KOPT-K1 (cell line): ENCODE results near the gene PPM1L.

Source experiments
- H3K27ac ChIP-seq: fragments of 200-600 bp; sonication (generic); 2 replicates; pipeline ENCODE4 v1.5.1; 2016; ENCODE audit warnings: antibody characterized with exemption, mild to moderate bottlenecking, low read depth, low read length; ENCODE audit not compliant: poor library complexity, severe bottlenecking
- H3K36me3 ChIP-seq: fragments of 200-600 bp; sonication (generic); 2 replicates; pipeline ENCODE4 v1.5.1; 2017; ENCODE audit warnings: antibody characterized with exemption, mild to moderate bottlenecking, low read length, moderate library complexity; ENCODE audit not compliant: insufficient read depth
- H3K9me3 ChIP-seq: fragments of 200-600 bp; sonication (generic); 2 replicates; pipeline ENCODE4 v1.5.1; 2017; ENCODE audit warnings: antibody characterized with exemption, low read length, mild to moderate bottlenecking; ENCODE audit not compliant: insufficient read depth, poor library complexity, severe bottlenecking

PPM1L gene

DNA sequence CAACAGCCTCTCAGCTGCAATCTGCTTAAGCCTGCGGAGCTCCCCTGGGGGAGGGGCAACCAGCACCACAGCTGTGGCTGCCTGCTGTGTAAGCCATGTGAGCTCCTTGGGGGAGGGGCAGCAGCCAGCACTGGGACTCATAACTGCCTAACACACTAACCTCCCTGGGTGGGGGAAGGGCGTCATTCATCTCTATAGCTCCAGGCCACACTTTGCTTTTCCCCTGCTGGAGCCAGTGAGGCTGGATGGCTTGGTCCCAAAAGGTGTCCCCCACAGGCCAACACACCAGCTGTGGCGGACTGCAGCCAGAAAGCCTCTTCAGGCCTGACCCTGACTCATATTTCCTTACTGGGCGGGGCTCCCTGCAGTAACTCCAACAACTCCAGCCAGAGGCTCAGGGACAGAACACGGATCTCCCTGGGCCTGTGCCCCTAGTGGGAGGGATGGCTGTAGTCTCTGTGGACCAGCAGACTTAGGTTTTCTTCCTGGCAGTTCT is 129.8 kb downstream of the PPM1L start:
- H3K27ac ChIP-seq = peak overlapping the region; percentile 28

DNA sequence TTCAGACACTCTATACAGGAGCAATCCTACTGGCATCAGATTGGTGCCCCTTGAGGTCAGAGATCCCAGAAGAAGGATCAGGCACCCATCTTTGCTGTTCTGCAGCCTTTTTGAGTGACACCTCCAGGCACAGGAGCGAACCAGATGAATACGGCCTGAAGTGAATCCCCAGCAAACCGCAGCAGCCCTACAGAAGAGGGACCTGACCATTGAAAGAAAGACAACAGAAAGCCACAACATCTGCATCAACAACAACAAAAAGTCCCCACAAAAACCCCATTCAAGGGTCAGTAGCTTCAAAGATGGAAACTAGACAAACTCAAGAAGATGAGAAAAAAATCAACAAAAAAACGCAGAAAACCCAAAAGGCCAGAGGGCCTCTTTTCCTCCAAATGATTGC is 130.4 kb downstream of the PPM1L start:
- no peaks in the 10 kb centered on the region for H3K9me3 ChIP-seq
- H3K27ac ChIP-seq = no peak overlapping the region
- H3K36me3 ChIP-seq = no peaks in the 10 kb centered on the region

More for the DNA sequence above, 129.8 kb downstream of the PPM1L start:
- no peaks in the 10 kb centered on the region for H3K36me3 ChIP-seq
- no peaks in the 10 kb centered on the region for H3K9me3 ChIP-seq

DNA sequence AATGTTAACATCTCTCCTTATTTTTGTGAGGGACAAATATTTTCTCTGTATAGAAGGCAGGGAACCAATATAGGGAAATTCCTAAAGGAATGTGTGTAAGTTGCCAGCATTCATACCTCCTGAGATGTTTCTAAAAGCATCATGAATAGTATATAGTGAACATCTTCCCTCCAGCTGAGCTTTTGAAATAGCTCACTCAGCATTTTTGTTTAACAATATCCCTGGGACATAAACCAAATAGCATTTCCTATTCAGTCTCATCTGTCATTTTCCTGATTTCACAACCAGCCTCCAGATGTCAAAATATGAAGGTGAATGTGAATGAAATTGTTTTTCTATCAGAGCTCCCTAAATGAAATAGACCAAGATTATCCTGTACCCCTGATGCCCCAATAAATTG is 137.2 kb downstream of the PPM1L start:
- Histone ChIP-seq H3K36me3 (no peaks in the 10 kb centered on the region), H3K9me3 (no peaks in the 10 kb centered on the region), H3K27ac (no peak overlapping the region)

DNA sequence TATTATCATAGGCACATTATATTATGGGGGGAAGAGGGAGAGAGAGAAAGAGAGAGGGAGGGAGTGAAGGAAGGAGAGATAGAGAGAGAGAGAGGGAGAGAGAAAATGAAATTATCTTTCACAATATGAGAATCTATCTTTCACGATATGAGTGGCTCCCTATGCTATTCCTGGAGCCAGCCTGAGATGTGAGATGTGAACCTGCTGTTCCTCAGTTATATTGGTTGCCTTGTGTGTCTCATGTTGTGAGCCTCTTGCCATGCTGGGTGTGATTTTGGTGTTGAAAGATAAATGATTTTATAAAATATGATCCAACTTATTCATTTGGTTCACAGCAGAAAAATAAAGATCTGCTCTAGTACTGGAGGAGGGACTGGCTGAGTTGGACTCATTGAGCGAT is 148.7 kb downstream of the PPM1L start:
- H3K27ac ChIP-seq = no peak overlapping the region
- H3K9me3 ChIP-seq = peaks cover 4% of the 10 kb centered on the region

DNA sequence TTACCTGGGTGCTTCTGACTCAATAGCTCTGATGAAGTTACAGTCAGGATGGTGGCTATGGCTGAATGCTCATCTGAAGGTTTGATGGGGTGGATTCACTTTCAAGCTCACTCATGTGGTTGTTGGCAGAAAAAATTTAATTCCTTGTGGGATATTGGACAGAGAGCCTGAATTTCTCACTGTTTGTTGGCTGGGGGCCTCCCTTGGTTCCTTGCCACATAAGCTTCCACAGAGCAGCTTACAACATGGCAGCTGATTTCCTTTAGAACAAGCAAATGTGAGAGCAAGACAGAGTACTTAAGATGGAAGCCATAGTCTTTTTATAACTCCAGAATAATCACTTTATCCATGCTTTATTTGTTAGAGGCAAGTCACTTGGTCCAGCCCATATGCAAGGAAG is 150.6 kb downstream of the PPM1L start:
- H3K27ac ChIP-seq = no peak overlapping the region
- no peaks in the 10 kb centered on the region for H3K36me3 ChIP-seq
- peaks cover 4% of the 10 kb centered on the region for H3K9me3 ChIP-seq

More for the DNA sequence above, 148.7 kb downstream of the PPM1L start:
- no peaks in the 10 kb centered on the region for H3K36me3 ChIP-seq

GRCh38 chr3:160909917-160910316 is 153.9 kb downstream of the PPM1L start:
- Histone ChIP-seq H3K36me3 (no peaks in the 10 kb centered on the region), H3K27ac (no peak overlapping the region), H3K9me3 (peaks cover 4% of the 10 kb centered on the region)

DNA sequence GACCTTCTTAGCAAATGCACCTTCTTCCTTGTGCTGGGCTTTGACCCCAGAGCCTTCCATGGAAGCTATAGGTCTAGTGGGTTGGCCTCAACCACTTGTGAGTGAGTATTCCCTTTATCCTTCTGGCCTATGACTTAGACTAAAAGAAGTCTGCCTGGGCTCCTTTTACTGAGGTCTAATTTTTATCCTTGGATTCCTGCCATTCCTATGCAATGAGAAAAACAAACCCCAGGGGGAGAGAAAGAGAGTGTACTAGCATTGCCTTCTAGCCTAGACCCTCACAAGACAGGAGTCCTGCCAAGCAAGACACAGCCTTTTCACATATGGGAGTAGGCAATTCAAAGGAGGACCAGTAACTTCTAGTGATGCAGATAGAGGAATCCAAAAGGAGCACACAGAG is 155.4 kb downstream of the PPM1L start:
- Histone ChIP-seq H3K36me3 (no peaks in the 10 kb centered on the region), H3K9me3 (peaks cover 4% of the 10 kb centered on the region), H3K27ac (no peak overlapping the region)

DNA sequence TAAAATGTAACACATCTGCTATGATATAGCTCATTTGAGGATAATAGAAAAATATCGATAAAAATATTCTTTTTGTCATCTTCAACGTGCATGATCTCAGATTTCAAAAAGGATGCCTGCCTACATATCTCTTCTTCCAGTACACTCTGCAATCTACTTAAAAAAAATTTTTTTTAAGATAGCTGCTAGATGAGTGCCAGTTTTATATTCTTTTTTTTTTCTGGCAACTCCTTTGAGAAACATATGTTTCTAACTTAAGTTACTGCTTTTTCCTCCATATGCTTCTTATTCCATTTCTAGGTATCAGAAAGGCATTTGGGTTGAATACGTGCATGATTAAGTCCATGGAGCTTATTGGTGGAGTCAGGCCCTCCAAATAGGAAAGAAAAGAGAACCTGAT is 160.4 kb downstream of the PPM1L start:
- no peaks in the 10 kb centered on the region for H3K36me3 ChIP-seq
- H3K27ac ChIP-seq = no peak overlapping the region
- no peaks in the 10 kb centered on the region for H3K9me3 ChIP-seq

DNA sequence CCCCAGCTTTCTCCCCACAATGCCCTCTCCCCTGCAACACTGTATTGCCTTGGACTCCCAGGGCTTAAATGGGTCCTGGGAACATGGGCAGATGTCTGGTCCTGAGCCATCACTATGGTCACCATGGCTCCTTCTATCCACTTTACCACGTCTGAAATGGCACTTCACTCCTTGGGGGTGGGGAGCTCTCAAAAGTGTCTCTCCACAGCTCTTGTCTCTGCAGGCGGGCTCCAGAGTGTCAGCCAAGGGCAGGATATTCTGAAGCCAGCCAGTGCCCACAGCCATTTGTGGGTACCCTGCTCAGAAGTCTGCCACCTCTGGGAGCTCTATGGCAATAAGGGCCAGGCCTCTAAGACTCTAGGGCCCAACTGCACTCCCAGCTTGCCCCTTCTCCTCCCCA is 163.9 kb downstream of the PPM1L start:
- H3K36me3 ChIP-seq = no peaks in the 10 kb centered on the region
- no peak overlapping the region for H3K27ac ChIP-seq
- H3K9me3 ChIP-seq = no peaks in the 10 kb centered on the region

DNA sequence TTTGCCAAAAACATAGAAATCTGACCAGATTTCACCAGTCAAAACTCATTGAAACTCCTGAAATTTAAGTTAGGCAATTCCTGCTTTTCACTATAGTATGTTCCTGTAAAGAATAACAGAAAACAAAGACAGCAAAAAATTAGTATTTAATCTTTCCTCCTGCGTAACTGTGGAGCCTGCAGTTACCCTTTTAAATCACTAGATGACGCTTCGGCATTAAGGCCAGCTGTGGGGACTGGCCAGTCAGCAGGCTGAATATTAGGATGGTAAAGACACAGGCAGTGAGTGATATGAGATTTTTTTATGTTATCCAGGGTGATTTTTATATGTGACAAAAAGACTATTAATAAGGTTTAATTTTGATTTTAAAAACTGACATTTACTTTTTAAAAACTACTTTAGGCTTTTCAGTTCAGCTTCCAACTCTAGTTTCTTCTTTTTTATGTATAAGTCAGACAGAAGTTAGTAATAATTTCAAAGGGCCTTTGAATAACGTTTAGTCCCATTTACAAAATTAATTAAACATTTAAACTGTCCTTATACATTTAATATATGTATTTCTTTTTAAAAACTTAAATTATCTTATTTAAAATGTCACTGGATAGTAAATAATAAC is 165.1 kb downstream of the PPM1L start:
- no peaks in the 10 kb centered on the region for H3K9me3 ChIP-seq
- no peaks in the 10 kb centered on the region for H3K36me3 ChIP-seq
- H3K27ac ChIP-seq = no peak overlapping the region

GRCh38 chr3:160924776-160925175 is 168.7 kb downstream of the PPM1L start:
- H3K9me3 ChIP-seq = no peaks in the 10 kb centered on the region
- no peaks in the 10 kb centered on the region for H3K36me3 ChIP-seq
- no peak overlapping the region for H3K27ac ChIP-seq

GRCh38 chr3:160927620-160928019 is 171.6 kb downstream of the PPM1L start:
- H3K9me3 ChIP-seq = no peaks in the 10 kb centered on the region
- no peaks in the 10 kb centered on the region for H3K36me3 ChIP-seq
- no peak overlapping the region for H3K27ac ChIP-seq

DNA sequence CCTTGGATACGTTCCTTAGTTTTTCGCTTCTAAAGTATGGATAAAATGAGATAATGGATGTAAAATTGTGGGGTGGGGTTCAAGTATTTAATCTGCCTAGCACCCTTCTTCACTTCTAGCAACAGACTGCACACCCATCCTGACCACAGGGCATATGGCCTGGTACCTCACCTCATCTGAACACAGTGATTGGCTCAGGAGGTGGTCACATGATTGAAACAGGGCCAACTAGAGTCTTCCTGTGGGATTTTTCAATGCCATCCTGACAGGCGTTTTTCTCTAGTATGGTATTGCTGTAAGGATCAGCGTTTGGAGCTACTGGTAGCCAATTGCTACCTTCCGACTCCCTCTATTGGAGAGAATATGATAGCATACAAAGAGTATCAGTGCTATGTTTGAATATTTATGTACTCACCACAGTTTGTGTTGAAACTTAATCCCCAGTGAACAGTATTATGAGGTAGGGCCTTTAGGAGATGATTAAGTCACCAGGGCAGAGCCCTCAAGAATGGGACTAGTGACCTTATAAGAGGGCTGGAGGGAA is 172.2 kb downstream of the PPM1L start:
- no peaks in the 10 kb centered on the region for H3K9me3 ChIP-seq
- H3K36me3 ChIP-seq = no peaks in the 10 kb centered on the region
- H3K27ac ChIP-seq = no peak overlapping the region

DNA sequence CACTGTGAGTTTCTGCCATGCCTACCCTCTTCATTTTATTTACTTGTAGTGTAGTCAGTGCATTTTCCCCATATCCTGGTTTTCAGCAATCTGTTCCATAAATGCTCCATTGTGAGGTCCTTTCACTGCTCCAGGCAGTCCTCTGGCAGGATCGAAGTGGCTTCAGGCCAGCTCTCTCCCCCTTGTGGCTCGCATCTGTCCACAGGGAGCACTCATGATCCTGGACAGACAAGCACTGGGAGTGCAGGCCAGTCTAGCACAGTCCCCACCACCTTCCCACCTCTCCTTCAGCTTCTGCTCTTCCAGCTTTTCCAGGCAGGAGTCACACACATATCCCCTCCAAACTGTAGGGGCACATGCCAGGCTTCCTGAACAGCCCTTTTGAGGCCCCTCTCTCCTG is 173.6 kb downstream of the PPM1L start:
- Histone ChIP-seq H3K9me3 (no peaks in the 10 kb centered on the region), H3K36me3 (no peaks in the 10 kb centered on the region), H3K27ac (no peak overlapping the region)

GRCh38 chr3:160931474-160931873 is 175.4 kb downstream of the PPM1L start:
- Histone ChIP-seq H3K27ac (no peak overlapping the region), H3K9me3 (no peaks in the 10 kb centered on the region), H3K36me3 (no peaks in the 10 kb centered on the region)

DNA sequence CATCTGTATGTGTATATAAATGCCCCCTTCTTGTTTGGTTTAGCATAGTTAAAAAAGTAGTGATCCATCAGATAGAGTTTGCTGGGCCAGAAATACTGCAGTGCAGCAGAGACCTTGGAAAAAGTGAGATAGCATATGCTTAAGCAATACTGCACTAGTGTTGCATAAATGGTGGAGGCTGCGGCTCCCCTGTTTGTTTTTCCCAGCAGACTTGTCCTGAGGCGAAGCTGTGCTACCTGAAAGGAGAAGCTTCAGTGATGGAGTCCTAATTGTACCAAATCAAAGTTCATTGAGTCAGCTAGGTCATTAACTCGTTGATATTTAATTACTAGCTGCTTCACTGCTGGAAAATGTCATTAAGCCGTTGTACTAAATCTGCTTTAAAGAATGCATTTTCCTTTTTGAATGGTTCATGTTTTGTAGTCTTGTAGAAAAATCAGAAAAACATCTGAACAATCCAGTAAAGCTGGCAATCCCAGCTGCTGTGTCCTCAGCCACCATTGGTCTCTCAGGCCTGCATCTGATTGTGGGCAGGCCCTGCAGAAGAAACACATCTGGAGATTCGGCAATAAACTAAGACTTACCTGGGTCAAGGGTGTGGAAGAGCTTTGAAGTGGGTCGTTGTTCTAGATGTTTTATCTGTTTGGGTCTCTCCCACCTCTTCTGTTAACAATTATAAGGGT is 179.5 kb downstream of the PPM1L start:
- no peak overlapping the region for H3K27ac ChIP-seq
- peaks cover 9% of the 10 kb centered on the region for H3K9me3 ChIP-seq
- no peaks in the 10 kb centered on the region for H3K36me3 ChIP-seq
